Measurements from ENCODE around the gene OTOL1.

- TF ChIP-seq POLR2A (IDR thresholded peaks at IDR 0.05) (no peak), CTCF (IDR thresholded peaks at IDR 0.05) (no peak), EP300 (IDR thresholded peaks at IDR 0.05) (no peak)
These were observed 56.5 kb downstream of the OTOL1 start for GRCh38 chr3:161552984-161553560.

Data from suprapubic skin (tissue), 3 donors.